Gastrocnemius medialis (tissue), 4 donors: ENCODE results near the gene ZKSCAN1.

Experiments used
- CTCF ChIP-seq, 5 experiments: fragments of 450-650 bp in 3 of 5; fragments of 200-600 bp in 2 of 5; sonication (generic) in 2 of 5; IDR thresholded peaks in 4 of 5; conservative IDR thresholded peaks in 1 of 5; 1 replicate in 4 of 5; 2 replicates in 1 of 5; pipeline ENCODE4 v1.5.1; 2016 to 2019; ENCODE audit warnings: antibody characterized with exemption in 5 of 5, mild to moderate bottlenecking in 3 of 5, moderate library complexity in 3 of 5
- POLR2A ChIP-seq, 2 donors: fragments of 450-650 bp; IDR thresholded peaks; one replicate each; pipeline ENCODE4 v1.6.1; 2017; ENCODE audit warnings: antibody characterized with exemption in 2 of 2, mild to moderate bottlenecking in 2 of 2, moderate library complexity in 2 of 2

GRCh38 chr7:100015232-100016214 lies at the start of gene ZKSCAN1:
- TF ChIP-seq CTCF (IDR thresholded peaks at IDR 0.05 in 4 of 5, conservative IDR thresholded peaks at IDR 0.05 in 1 of 5) (no peak), POLR2A (IDR thresholded peaks at IDR 0.05) (peak; percentile 85 to 87)
